PC-3 (cell line): ENCODE data around the gene RABGAP1. TPM values are rescaled to one million over a fixed set of nuclear protein-coding genes. Genes with fewer than 3 reads are reported as not detected.

Experiments
- ATAC-seq: fragments of 200-7000 bp; cut with Tn5 transposase; 2 replicates; pipeline ENCODE4 v1.9.1; 2020; ENCODE audit warnings: mild to moderate bottlenecking, moderate library complexity
- BruUV-seq: library from RNA; stranded (reverse); fragments of 400-500 nt; replicated peaks from 2 replicates; lab custom pipeline; 2021; lab: Mats Ljungman, UMichigan
- CTCF ChIA-PET: fragments of 300-600 bp; sonication (Branson Sonifier 250); formaldehyde crosslinking; loops from one replicate; lab custom pipeline; 2022; ENCODE audit warnings: antibody characterized with exemption; lab: Charles Lee
- POLR2A ChIA-PET: fragments of 300-600 bp; sonication (Branson Sonifier 250); formaldehyde crosslinking; loops from one replicate; lab custom pipeline; 2022; ENCODE audit warnings: antibody characterized with exemption; ENCODE audit not compliant: unreplicated experiment; lab: Charles Lee
- DNase-seq: peaks from one replicate; pipeline ENCODE4 v3.0.0-alpha.2; 2015
- H2AFZ ChIP-seq: fragments of 300-600 bp; sonication (generic); 2 replicates; pipeline ENCODE4 v1.6.0; 2016; ENCODE audit warnings: antibody characterized with exemption, low read length
- H3F3A ChIP-seq: fragments of 300-600 bp; sonication (generic); one replicate; pipeline ENCODE4 v1.6.0; 2017; ENCODE audit warnings: antibody characterized with exemption, low read length, control low read depth, mild to moderate bottlenecking; ENCODE audit not compliant: unreplicated experiment
- H3K27ac ChIP-seq: fragments of 300-600 bp; sonication (generic); 2 replicates; pipeline ENCODE4 v1.5.1; 2016; ENCODE audit warnings: mild to moderate bottlenecking, low read length
- H3K27me3 ChIP-seq: fragments of 300-600 bp; sonication (generic); 2 replicates; pipeline ENCODE4 v1.6.1; 2016; ENCODE audit warnings: low read length, mixed read lengths
- H3K36me3 ChIP-seq: fragments of 300-600 bp; sonication (generic); 2 replicates; pipeline ENCODE4 v1.6.1; 2016; ENCODE audit warnings: low read depth, mixed run types, low read length, mixed read lengths
- H3K4me1 ChIP-seq: fragments of 300-600 bp; sonication (generic); 2 replicates; pipeline ENCODE4 v1.5.1; 2016; ENCODE audit warnings: low read length; ENCODE audit not compliant: insufficient read depth
- H3K4me2 ChIP-seq: fragments of 300-600 bp; sonication (generic); 2 replicates; pipeline ENCODE4 v1.6.0; 2016; ENCODE audit warnings: low read length
- H3K4me3 ChIP-seq: fragments of 300-600 bp; sonication (generic); 2 replicates; pipeline ENCODE4 v1.5.1; 2016; ENCODE audit warnings: mild to moderate bottlenecking, low read length, mixed read lengths
- H3K79me2 ChIP-seq: fragments of 300-600 bp; sonication (generic); 2 replicates; pipeline ENCODE4 v1.6.1; 2017; ENCODE audit warnings: low read length, mixed read lengths
- H3K9ac ChIP-seq: fragments of 300-600 bp; sonication (generic); 2 replicates; pipeline ENCODE4 v1.6.0; 2016; ENCODE audit warnings: mild to moderate bottlenecking, low read length
- H3K9me2 ChIP-seq: fragments of 300-600 bp; sonication (generic); replicated peaks from 2 replicates; pipeline ENCODE4 v1.6.1; 2016; ENCODE audit warnings: mixed run types, low read length, mixed read lengths
- H3K9me3 ChIP-seq: fragments of 300-600 bp; sonication (generic); 2 replicates; pipeline ENCODE4 v1.6.1; 2016; ENCODE audit warnings: low read length, mixed read lengths
- H4K20me1 ChIP-seq: fragments of 300-600 bp; sonication (generic); 2 replicates; pipeline ENCODE4 v1.6.1; 2016; ENCODE audit warnings: low read length, mixed read lengths
- CTCF ChIP-seq: fragments of 300-600 bp; sonication (generic); conservative IDR thresholded peaks from 2 replicates; pipeline ENCODE4 v1.5.1; 2017; ENCODE audit warnings: antibody characterized with exemption, low read depth, mild to moderate bottlenecking, low read length
- EZH2 ChIP-seq: fragments of 300-600 bp; sonication (generic); IDR thresholded peaks from one replicate; pipeline ENCODE4 v1.6.1; 2017; ENCODE audit warnings: antibody characterized with exemption, mild to moderate bottlenecking, low read length; ENCODE audit not compliant: unreplicated experiment
- EZH2phosphoT487 ChIP-seq: fragments of 300-600 bp; sonication (generic); IDR thresholded peaks from 2 replicates; pipeline ENCODE4 v1.6.1; 2018; ENCODE audit warnings: mild to moderate bottlenecking, antibody characterized with exemption, low read length, borderline replicate concordance
- intact Hi-C: fragments of 100-400 bp; cut with micrococcal nuclease; formaldehyde crosslinking; loops from 2 replicates; pipeline ENCODE4 v1.9.0; 2023
- total RNA-seq: library from RNA; depleted of rRNA; stranded (reverse); fragments of >200 nt; gene quantifications from 2 replicates; pipeline ENCODE4 v1.2.3, GENCODE V29; 2014

RABGAP1 gene
- total RNA-seq, 1 experiment from 2014 or later: 16.5 TPM

- POLR2A ChIA-PET: no interaction called here
- Histone ChIP-seq H3K79me2 (peaks cover 93% of the 10 kb centered on the region), H3K4me1 (peaks cover 33% of the 10 kb centered on the region), H3K27me3 (no peaks in the 10 kb centered on the region), H3K36me3 (no peaks in the 10 kb centered on the region), H4K20me1 (0 out of 2 replicates have a peak, but pooled peaks cover 8% of the 10 kb centered on the region), H2AFZ (no peak overlapping the region), H3K4me3 (no peak overlapping the region), H3K4me2 (no peak overlapping the region), H3K27ac (no peak overlapping the region), H3F3A (no peaks in the 10 kb centered on the region), H3K9me2 (no peaks in the 10 kb centered on the region), H3K9ac (no peak overlapping the region), H3K9me3 (no peaks in the 10 kb centered on the region)
- BruUV-seq: no TSS peak
- TF ChIP-seq EZH2phosphoT487: no peak
- no peak for DNase-seq
- ATAC-seq: no peak
- CTCF ChIA-PET: no interaction called here
- intact Hi-C loops: no loop called here
Measured at GRCh38 chr9:122951056-122951455, 10.2 kb downstream of the RABGAP1 start.

GRCh38 chr9:122954253-122954691 is 13.5 kb downstream of the RABGAP1 start:
- 0 out of 2 replicates have a peak, but pooled peaks cover 8% of the 10 kb centered on the region for H4K20me1 ChIP-seq
- POLR2A ChIA-PET: interaction anchor here (0.6 kb wide), 1 partner anchor 41 kb away, joined by 4 read pairs; the partner anchor contains the start of gene ZBTB6
- no peak for TF ChIP-seq CTCF
- TF ChIP-seq EZH2: no peak
- no peak for TF ChIP-seq EZH2phosphoT487
- H3K27me3 ChIP-seq: no peaks in the 10 kb centered on the region
- H2AFZ ChIP-seq: no peak overlapping the region
- peak overlapping the region; percentile 37 for H3K27ac ChIP-seq
- ATAC-seq (peak; percentile 90), DNase-seq (peak; percentile 63)
- intact Hi-C loops: no loop called here
- H3K9ac ChIP-seq: no peak overlapping the region
- H3K36me3 ChIP-seq: peaks cover 6% of the 10 kb centered on the region
- H3K79me2 ChIP-seq: peaks cover 72% of the 10 kb centered on the region
- H3K4me2 ChIP-seq: peak overlapping the region; percentile 49
- no peaks in the 10 kb centered on the region for H3F3A ChIP-seq
- H3K9me2 ChIP-seq: no peaks in the 10 kb centered on the region
- no peaks in the 10 kb centered on the region for H3K9me3 ChIP-seq
- CTCF ChIA-PET: no interaction called here
- no TSS peak for BruUV-seq
- peaks cover 14% of the 10 kb centered on the region for H3K4me1 ChIP-seq
- no peak overlapping the region for H3K4me3 ChIP-seq

- Histone ChIP-seq H3K9me2 (no peaks in the 10 kb centered on the region), H3K36me3 (peaks cover 13% of the 10 kb centered on the region), H3K4me2 (no peak overlapping the region), H3K4me1 (peaks cover 14% of the 10 kb centered on the region), H2AFZ (no peak overlapping the region), H3K79me2 (peaks cover 55% of the 10 kb centered on the region), H3K9me3 (no peaks in the 10 kb centered on the region), H3F3A (no peaks in the 10 kb centered on the region), H3K27me3 (no peaks in the 10 kb centered on the region), H3K27ac (no peak overlapping the region), H3K4me3 (no peak overlapping the region), H4K20me1 (0 out of 2 replicates have a peak, but pooled peaks cover 8% of the 10 kb centered on the region), H3K9ac (no peak overlapping the region)
- CTCF ChIA-PET: no interaction called here
- no peak for TF ChIP-seq EZH2
- no peak for TF ChIP-seq EZH2phosphoT487
- TF ChIP-seq CTCF: no peak
- no TSS peak for BruUV-seq
- DNase-seq: no peak
- POLR2A ChIA-PET: no interaction called here
- intact Hi-C loops: no loop called here
- ATAC-seq: no peak
Measured at GRCh38 chr9:122955961-122956360, 15.1 kb downstream of the RABGAP1 start.
